Esophagus muscularis mucosa (tissue), 4 donors: ENCODE results near the gene KLF1.

Experiments used
- CTCF ChIP-seq, 3 experiments: fragments of 200-600 bp in 2 of 3; fragments of 450-650 bp in 1 of 3; sonication (generic) in 2 of 3; IDR thresholded peaks; one replicate each; pipeline ENCODE4 v1.5.1; 2017 to 2019; ENCODE audit warnings: antibody characterized with exemption in 3 of 3, mild to moderate bottlenecking in 2 of 3, moderate library complexity in 1 of 3
- EP300 ChIP-seq: sonication (generic); formaldehyde crosslinking; IDR thresholded peaks from one replicate; pipeline ENCODE4 v1.6.1; 2017; ENCODE audit warnings: antibody characterized with exemption
- POLR2A ChIP-seq: fragments of 450-650 bp; IDR thresholded peaks from one replicate; pipeline ENCODE4 v1.6.1; 2017; ENCODE audit warnings: antibody characterized with exemption, moderate library complexity, mild to moderate bottlenecking, low read depth
- POLR2AphosphoS5 ChIP-seq, 2 donors: sonication (generic); formaldehyde crosslinking; IDR thresholded peaks; one replicate each; pipeline ENCODE4 v1.6.1; 2017; ENCODE audit warnings: antibody characterized with exemption in 2 of 2

GRCh38 chr19:12882589-12882988, 4.4 kb downstream of the KLF1 start:
- TF ChIP-seq POLR2A (no peak), CTCF (IDR thresholded peaks at IDR 0.05) (no peak), POLR2AphosphoS5 (IDR thresholded peaks at IDR 0.05) (no peak), EP300 (no peak)
